ENCODE data around the gene ACTR3. TPM values are rescaled to one million over a fixed set of nuclear protein-coding genes. Genes with fewer than 3 reads are reported as not detected.

ACTR3 gene
- total and polyA plus RNA-seq, 2 experiments from 2014 or later = 63.7 to 137 TPM

DNA sequence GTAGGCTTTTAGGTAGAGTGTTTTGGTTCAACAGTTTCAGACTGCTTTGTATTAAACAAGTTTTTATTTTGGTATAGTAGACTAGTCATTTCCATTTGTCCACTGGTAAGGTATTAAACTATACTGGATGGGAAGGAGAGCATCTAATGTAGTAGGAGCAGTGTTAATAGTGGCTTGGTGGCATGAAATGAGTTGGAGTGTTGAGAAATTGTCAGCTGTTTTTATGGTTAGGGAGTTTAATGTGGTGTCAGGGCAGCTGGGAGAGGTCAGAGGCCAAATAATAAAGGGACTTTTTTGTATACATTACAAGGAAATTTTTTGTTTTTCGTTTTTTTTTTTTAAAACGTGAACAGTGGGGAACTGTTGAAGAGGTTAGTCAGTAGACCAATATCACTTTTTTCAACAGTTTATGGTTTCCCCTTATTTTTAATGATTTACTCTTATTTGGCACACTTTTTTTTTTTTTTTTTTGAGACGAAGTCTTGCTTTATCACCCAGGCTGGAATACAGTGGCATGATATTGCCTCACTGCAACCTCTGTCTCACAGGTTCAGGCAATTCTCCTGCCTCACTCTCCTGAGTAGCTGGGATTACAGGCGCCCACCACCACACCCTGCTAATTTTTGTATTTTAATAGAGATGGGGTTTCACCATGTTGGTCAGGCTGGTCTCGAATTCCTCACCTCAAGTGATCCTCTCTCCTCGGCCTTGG, 21.2 kb downstream of the ACTR3 start:
- H3K4me3 ChIP-seq = no peak overlapping the region
- H3K79me2 ChIP-seq (replicated peaks; ENCODE audit: insufficient read depth) = peaks cover 98% of the 10 kb centered on the region
- no peaks in the 10 kb centered on the region for H3F3A ChIP-seq (replicated peaks; ENCODE audit: low read depth)
- H3K27me3 Mint-ChIP-seq (ENCODE audit: insufficient read depth, low read depth, poor library complexity) = no peaks in the 10 kb centered on the region
- H3K4me2 ChIP-seq = no peak overlapping the region
- no peaks in the 10 kb centered on the region for H3K27me3 ChIP-seq (ENCODE audit: insufficient read depth)
- TF ChIP-seq POLR2AphosphoS5 (IDR thresholded peaks at IDR 0.05; ENCODE audit: low read depth) (no peak), STAT1 (IDR thresholded peaks at IDR 0.05; ENCODE audit: unreplicated experiment) (no peak), ZNF331 (CRISPR knock-in tag; IDR thresholded peaks at IDR 0.05; ENCODE audit: low read depth) (no peak), NANOG (IDR thresholded peaks at IDR 0.05; ENCODE audit: borderline replicate concordance) (no peak), ZNF114 (CRISPR knock-in tag; IDR thresholded peaks at IDR 0.05) (no peak)
- TF ChIP-seq, protein P1, sequence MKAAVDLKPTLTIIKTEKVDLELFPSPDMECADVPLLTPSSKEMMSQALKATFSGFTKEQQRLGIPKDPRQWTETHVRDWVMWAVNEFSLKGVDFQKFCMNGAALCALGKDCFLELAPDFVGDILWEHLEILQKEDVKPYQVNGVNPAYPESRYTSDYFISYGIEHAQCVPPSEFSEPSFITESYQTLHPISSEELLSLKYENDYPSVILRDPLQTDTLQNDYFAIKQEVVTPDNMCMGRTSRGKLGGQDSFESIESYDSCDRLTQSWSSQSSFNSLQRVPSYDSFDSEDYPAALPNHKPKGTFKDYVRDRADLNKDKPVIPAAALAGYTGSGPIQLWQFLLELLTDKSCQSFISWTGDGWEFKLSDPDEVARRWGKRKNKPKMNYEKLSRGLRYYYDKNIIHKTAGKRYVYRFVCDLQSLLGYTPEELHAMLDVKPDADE (IDR thresholded peaks at IDR 0.05) = no peak
- TF ChIP-seq, protein P2, sequence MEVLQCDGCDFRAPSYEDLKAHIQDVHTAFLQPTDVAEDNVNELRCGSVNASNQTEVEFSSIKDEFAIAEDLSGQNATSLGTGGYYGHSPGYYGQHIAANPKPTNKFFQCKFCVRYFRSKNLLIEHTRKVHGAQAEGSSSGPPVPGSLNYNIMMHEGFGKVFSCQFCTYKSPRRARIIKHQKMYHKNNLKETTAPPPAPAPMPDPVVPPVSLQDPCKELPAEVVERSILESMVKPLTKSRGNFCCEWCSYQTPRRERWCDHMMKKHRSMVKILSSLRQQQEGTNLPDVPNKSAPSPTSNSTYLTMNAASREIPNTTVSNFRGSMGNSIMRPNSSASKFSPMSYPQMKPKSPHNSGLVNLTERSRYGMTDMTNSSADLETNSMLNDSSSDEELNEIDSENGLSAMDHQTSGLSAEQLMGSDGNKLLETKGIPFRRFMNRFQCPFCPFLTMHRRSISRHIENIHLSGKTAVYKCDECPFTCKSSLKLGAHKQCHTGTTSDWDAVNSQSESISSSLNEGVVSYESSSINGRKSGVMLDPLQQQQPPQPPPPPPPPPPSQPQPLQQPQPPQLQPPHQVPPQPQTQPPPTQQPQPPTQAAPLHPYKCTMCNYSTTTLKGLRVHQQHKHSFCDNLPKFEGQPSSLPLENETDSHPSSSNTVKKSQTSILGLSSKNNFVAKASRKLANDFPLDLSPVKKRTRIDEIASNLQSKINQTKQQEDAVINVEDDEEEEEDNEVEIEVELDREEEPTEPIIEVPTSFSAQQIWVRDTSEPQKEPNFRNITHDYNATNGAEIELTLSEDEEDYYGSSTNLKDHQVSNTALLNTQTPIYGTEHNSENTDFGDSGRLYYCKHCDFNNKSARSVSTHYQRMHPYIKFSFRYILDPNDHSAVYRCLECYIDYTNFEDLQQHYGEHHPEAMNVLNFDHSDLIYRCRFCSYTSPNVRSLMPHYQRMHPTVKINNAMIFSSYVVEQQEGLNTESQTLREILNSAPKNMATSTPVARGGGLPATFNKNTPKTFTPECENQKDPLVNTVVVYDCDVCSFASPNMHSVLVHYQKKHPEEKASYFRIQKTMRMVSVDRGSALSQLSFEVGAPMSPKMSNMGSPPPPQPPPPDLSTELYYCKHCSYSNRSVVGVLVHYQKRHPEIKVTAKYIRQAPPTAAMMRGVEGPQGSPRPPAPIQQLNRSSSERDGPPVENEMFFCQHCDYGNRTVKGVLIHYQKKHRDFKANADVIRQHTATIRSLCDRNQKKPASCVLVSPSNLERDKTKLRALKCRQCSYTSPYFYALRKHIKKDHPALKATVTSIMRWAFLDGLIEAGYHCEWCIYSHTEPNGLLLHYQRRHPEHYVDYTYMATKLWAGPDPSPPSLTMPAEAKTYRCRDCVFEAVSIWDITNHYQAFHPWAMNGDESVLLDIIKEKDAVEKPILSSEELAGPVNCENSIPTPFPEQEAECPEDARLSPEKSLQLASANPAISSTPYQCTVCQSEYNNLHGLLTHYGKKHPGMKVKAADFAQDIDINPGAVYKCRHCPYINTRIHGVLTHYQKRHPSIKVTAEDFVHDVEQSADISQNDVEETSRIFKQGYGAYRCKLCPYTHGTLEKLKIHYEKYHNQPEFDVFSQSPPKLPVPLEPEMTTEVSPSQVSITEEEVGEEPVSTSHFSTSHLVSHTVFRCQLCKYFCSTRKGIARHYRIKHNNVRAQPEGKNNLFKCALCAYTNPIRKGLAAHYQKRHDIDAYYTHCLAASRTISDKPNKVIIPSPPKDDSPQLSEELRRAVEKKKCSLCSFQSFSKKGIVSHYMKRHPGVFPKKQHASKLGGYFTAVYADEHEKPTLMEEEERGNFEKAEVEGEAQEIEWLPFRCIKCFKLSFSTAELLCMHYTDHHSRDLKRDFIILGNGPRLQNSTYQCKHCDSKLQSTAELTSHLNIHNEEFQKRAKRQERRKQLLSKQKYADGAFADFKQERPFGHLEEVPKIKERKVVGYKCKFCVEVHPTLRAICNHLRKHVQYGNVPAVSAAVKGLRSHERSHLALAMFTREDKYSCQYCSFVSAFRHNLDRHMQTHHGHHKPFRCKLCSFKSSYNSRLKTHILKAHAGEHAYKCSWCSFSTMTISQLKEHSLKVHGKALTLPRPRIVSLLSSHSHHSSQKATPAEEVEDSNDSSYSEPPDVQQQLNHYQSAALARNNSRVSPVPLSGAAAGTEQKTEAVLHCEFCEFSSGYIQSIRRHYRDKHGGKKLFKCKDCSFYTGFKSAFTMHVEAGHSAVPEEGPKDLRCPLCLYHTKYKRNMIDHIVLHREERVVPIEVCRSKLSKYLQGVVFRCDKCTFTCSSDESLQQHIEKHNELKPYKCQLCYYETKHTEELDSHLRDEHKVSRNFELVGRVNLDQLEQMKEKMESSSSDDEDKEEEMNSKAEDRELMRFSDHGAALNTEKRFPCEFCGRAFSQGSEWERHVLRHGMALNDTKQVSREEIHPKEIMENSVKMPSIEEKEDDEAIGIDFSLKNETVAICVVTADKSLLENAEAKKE (CRISPR knock-in tag; IDR thresholded peaks at IDR 0.05) = no peak
- H3K9me3 Mint-ChIP-seq = peaks cover 4% of the 10 kb centered on the region; the same call in 1 of the 3 replicates
- H3K36me3 Mint-ChIP-seq (ENCODE audit: low read depth) = peaks cover 9% of the 10 kb centered on the region; the same call in 2 of the 3 replicates
- no peaks in the 10 kb centered on the region for H3K36me3 ChIP-seq (ENCODE audit: insufficient read depth)
- H3K4me3 Mint-ChIP-seq = no peak overlapping the region
- no peaks in the 10 kb centered on the region; the same call in 2 of the 3 replicates for H3K4me1 Mint-ChIP-seq
- no peak overlapping the region for H3K27ac Mint-ChIP-seq
- peaks cover 18% of the 10 kb centered on the region for H3K4me1 ChIP-seq (ENCODE audit: insufficient read depth)
- no peak overlapping the region for H3K27ac ChIP-seq (ENCODE audit: low read depth)
- ATAC-seq (no peak), DNase-seq (ENCODE audit: low spot score) (no peak)
- peaks cover 13% of the 10 kb centered on the region; the same call in 1 of the 2 replicates for H4K20me1 ChIP-seq (replicated peaks; ENCODE audit: insufficient read depth)
- H3K9me2 ChIP-seq (ENCODE audit: insufficient read depth) = no peaks in the 10 kb centered on the region
- no peak overlapping the region for H2AFZ ChIP-seq

Measured in GM23338 (cell line).